ENCODE results near the gene SYNGR1. TPM values are rescaled to one million over a fixed set of nuclear protein-coding genes. Genes with fewer than 3 reads are reported as not detected.

SYNGR1 gene
- total and polyA plus RNA-seq, 2 donors (not counting 1 experiment from before 2014, with no cell fraction given) = 9.4 to 31.9 TPM

DNA sequence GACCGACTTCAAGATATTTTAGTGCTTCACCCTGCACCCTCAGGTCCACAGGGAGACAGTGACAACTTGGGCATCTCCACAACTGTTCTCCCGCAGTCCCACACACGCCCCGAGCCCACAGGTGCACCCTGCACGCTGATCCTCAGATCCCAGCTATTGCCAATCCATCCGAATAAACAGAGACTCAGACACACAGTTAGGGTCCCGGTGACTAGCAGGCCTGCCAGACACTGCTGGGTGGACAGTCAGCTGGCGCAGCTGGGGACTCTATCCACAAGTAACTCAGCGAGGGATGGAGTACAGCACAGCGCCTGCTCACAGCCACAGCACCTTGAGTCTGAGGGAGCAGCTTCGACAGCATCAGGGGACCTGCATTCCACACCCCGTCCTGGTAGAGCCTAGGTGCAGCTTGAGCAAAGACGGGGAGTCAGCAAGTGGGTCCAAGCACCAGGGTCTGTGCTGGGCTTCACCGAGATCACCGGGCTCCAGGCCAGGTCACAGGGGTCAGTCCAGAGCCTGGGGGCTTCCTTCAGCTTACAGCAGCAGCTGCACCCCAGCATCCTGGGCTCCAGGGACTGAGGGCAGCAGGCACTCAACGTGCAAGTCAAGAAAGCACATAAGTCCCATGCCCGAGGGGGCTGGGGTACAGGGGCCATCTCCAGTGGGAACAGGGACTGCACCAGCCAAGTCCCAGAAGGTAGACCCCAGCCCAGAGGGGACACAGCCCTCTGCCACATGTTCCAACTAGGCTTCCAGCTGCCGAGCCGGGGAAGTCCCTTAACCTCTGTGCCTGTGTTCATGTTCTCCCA, 38.0 kb upstream of the SYNGR1 start:
- ChIA-PET CTCF (interaction anchor here (0.7 to 4.6 kb wide), 21 partner anchors 8 to 544 kb away, joined by 3 to 121 read pairs (median 4); partner anchors contain the start of gene RPL3), POLR2A (interaction anchor here (1.0 to 1.5 kb wide), 4 partner anchors 7 to 159 kb away, joined by 3 to 8 read pairs (median 6); partner anchors contain the start of genes CBX7 and RPL3)
- Histone ChIP-seq H3K27ac (ENCODE audit: low read length in 2 of 2) (no peak overlapping the region), H3K79me2 (ENCODE audit: control insufficient read depth, insufficient read depth, low read length) (peaks cover 13% of the 10 kb centered on the region), H3K4me3 (ENCODE audit: control extremely low read depth in 1 of 5, extremely low read depth in 1 of 5, insufficient read depth in 1 of 5, low read depth in 2 of 5, low read length in 4 of 5) (no peak overlapping the region), H2AFZ (ENCODE audit: insufficient read depth, low read depth, low read length, poor library complexity, severe bottlenecking) (no peak overlapping the region), H3K27me3 (replicated peaks in 1 of 4; ENCODE audit: control extremely low read depth in 1 of 4, control insufficient read depth in 3 of 4, insufficient read depth in 4 of 4, low read length in 3 of 4) (no peaks in the 10 kb centered on the region), H3K36me3 (replicated peaks in 1 of 2; ENCODE audit: control extremely low read depth in 1 of 2, control insufficient read depth in 1 of 2, extremely low read depth in 1 of 2, insufficient read depth in 2 of 2, low read length in 1 of 2) (peaks cover 0 to 54% of the 10 kb centered on the region in 2 experiments), H3K4me1 (ENCODE audit: control insufficient read depth in 2 of 2, insufficient read depth in 2 of 2, low read length in 2 of 2) (peaks cover 7 to 26% of the 10 kb centered on the region in 2 donors), H3K9me3 (ENCODE audit: control extremely low read depth in 1 of 3, control insufficient read depth in 2 of 3, insufficient read depth in 1 of 3, low read length in 2 of 3) (peaks cover 0 to 4% (median 0%) of the 10 kb centered on the region in 3 donors), H4K20me1 (ENCODE audit: control insufficient read depth, insufficient read depth, low read length, poor library complexity, severe bottlenecking) (peaks cover 51% of the 10 kb centered on the region), H3K9ac (ENCODE audit: low read length) (no peak overlapping the region), H3K4me2 (replicated peaks; ENCODE audit: low read depth, low read length, poor library complexity, severe bottlenecking) (no peak overlapping the region)
- Mint-ChIP-seq H3K4me3 (no peak overlapping the region), H3K4me1 (peaks cover 22% of the 10 kb centered on the region), H3K27ac (peak overlapping the region; percentile 37), H3K9me3 (ENCODE audit: insufficient read depth) (no peaks in the 10 kb centered on the region), H3K27me3 (no peaks in the 10 kb centered on the region)
- no peak for TF ChIP-seq EZH2 (IDR thresholded peaks at IDR 0.05; ENCODE audit: borderline replicate concordance, insufficient read depth, low read depth, low read length, poor library complexity, severe bottlenecking)
- TF ChIP-seq, protein P1, sequence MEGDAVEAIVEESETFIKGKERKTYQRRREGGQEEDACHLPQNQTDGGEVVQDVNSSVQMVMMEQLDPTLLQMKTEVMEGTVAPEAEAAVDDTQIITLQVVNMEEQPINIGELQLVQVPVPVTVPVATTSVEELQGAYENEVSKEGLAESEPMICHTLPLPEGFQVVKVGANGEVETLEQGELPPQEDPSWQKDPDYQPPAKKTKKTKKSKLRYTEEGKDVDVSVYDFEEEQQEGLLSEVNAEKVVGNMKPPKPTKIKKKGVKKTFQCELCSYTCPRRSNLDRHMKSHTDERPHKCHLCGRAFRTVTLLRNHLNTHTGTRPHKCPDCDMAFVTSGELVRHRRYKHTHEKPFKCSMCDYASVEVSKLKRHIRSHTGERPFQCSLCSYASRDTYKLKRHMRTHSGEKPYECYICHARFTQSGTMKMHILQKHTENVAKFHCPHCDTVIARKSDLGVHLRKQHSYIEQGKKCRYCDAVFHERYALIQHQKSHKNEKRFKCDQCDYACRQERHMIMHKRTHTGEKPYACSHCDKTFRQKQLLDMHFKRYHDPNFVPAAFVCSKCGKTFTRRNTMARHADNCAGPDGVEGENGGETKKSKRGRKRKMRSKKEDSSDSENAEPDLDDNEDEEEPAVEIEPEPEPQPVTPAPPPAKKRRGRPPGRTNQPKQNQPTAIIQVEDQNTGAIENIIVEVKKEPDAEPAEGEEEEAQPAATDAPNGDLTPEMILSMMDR (IDR thresholded peaks at IDR 0.05) = no peak
- 84% methylated on average over 19 of the region's 19 CpGs for WGBS (ENCODE audit: insufficient coverage)
- intact Hi-C loops (cut with micrococcal nuclease) = loop anchor here (1.0 kb wide), 2 partner anchors 141 to 441 kb away; no protein-coding TSS in a partner anchor
- no peak for ATAC-seq (ENCODE audit: low read depth)
- peak; percentile 35 for DNase-seq

DNA sequence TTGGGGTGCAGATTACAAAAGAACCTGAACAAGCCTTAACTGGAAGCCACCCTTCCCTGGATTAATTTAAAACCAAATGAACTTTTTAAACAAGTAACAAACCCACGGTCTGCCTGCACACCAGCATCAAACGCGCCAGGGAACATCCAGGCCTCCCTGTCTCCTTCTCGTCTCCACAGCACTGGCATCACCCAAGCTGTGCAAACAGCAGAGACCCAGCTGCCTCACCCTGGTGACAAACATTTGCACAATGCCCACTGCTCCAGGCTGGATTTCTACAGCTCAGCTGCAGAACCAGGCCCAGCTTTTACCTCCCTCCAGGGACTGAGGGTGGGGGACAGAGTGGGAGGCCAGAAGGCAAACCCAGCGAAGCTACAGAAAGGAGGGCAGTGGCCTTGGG, 37.4 kb upstream of the SYNGR1 start:
- no peaks in the 10 kb centered on the region for H3K9me3 Mint-ChIP-seq (ENCODE audit: insufficient read depth)
- H3K4me2 ChIP-seq (replicated peaks; ENCODE audit: low read depth, low read length, poor library complexity, severe bottlenecking) = no peak overlapping the region
- no peak overlapping the region for H3K27ac Mint-ChIP-seq
- CTCF ChIA-PET = interaction anchor here (0.7 to 4.6 kb wide), 5 partner anchors 10 to 442 kb away, joined by 3 to 121 read pairs (median 3); no protein-coding TSS in a partner anchor
- DNase-seq = no peak
- intact Hi-C loops (cut with micrococcal nuclease) = no loop called here
- no peak for TF ChIP-seq EZH2 (IDR thresholded peaks at IDR 0.05; ENCODE audit: borderline replicate concordance, insufficient read depth, low read depth, low read length, poor library complexity, severe bottlenecking)
- TF ChIP-seq, protein P1 (IDR thresholded peaks at IDR 0.05) = no peak
- H3K27me3 ChIP-seq (replicated peaks in 1 of 4; ENCODE audit: control extremely low read depth in 1 of 4, control insufficient read depth in 3 of 4, insufficient read depth in 4 of 4, low read length in 3 of 4) = no peaks in the 10 kb centered on the region
- ATAC-seq (ENCODE audit: low read depth) = no peak
- H3K36me3 ChIP-seq (replicated peaks in 1 of 2; ENCODE audit: control extremely low read depth in 1 of 2, control insufficient read depth in 1 of 2, extremely low read depth in 1 of 2, insufficient read depth in 2 of 2, low read length in 1 of 2) = peaks cover 2 to 60% of the 10 kb centered on the region in 2 experiments
- H3K4me3 ChIP-seq (ENCODE audit: control extremely low read depth in 1 of 5, extremely low read depth in 1 of 5, insufficient read depth in 1 of 5, low read depth in 2 of 5, low read length in 4 of 5) = no peak overlapping the region
- no peak overlapping the region for H3K4me3 Mint-ChIP-seq
- no peaks in the 10 kb centered on the region for H3K27me3 Mint-ChIP-seq
- 83% methylated on average over 4 of the region's 5 CpGs for WGBS (ENCODE audit: insufficient coverage)
- POLR2A ChIA-PET = no interaction called here
- no peak overlapping the region for H2AFZ ChIP-seq (ENCODE audit: insufficient read depth, low read depth, low read length, poor library complexity, severe bottlenecking)
- H3K4me1 Mint-ChIP-seq = peaks cover 28% of the 10 kb centered on the region
- no peak overlapping the region for H3K27ac ChIP-seq (ENCODE audit: low read length in 2 of 2)
- peaks cover 0 to 4% (median 0%) of the 10 kb centered on the region in 3 donors for H3K9me3 ChIP-seq (ENCODE audit: control extremely low read depth in 1 of 3, control insufficient read depth in 2 of 3, insufficient read depth in 1 of 3, low read length in 2 of 3)
- H3K9ac ChIP-seq (ENCODE audit: low read length) = no peak overlapping the region
- peaks cover 57% of the 10 kb centered on the region for H4K20me1 ChIP-seq (ENCODE audit: control insufficient read depth, insufficient read depth, low read length, poor library complexity, severe bottlenecking)
- H3K79me2 ChIP-seq (ENCODE audit: control insufficient read depth, insufficient read depth, low read length) = peaks cover 18% of the 10 kb centered on the region
- H3K4me1 ChIP-seq (ENCODE audit: control insufficient read depth in 2 of 2, insufficient read depth in 2 of 2, low read length in 2 of 2) = peaks cover 13 to 30% of the 10 kb centered on the region in 2 donors

All from B cell (primary cell).